Glutamatergic neuron (in vitro differentiated cells): ENCODE results near the gene ARHGAP6. TPM values are rescaled to one million over a fixed set of nuclear protein-coding genes. Genes with fewer than 3 reads are reported as not detected.

Source experiments
- DNase-seq: peaks from one replicate; pipeline ENCODE4 v3.0.0; 2022
- H3K27ac Mint-ChIP-seq: one replicate; pipeline ENCODE4 v1.8.0; 2020; ENCODE audit warnings: mild to moderate bottlenecking, mixed read lengths, inconsistent platforms; ENCODE audit not compliant: unreplicated experiment
- H3K27me3 Mint-ChIP-seq: one replicate; pipeline ENCODE4 v1.8.0; 2020; ENCODE audit warnings: mild to moderate bottlenecking, moderate library complexity, mixed read lengths, inconsistent platforms; ENCODE audit not compliant: unreplicated experiment
- H3K36me3 Mint-ChIP-seq: one replicate; pipeline ENCODE4 v1.8.0; 2020; ENCODE audit warnings: mild to moderate bottlenecking, mixed read lengths, inconsistent platforms; ENCODE audit not compliant: unreplicated experiment
- H3K4me1 Mint-ChIP-seq: one replicate; pipeline ENCODE4 v1.8.0; 2020; ENCODE audit warnings: mild to moderate bottlenecking, low read depth, mixed read lengths, inconsistent platforms; ENCODE audit not compliant: unreplicated experiment
- H3K4me3 Mint-ChIP-seq: one replicate; pipeline ENCODE4 v1.8.0; 2020; ENCODE audit warnings: mild to moderate bottlenecking, mixed read lengths, inconsistent platforms; ENCODE audit not compliant: unreplicated experiment
- H3K9me3 Mint-ChIP-seq: one replicate; pipeline ENCODE4 v1.8.0; 2020; ENCODE audit warnings: mild to moderate bottlenecking, moderate library complexity, mixed read lengths, inconsistent platforms; ENCODE audit not compliant: unreplicated experiment
- total RNA-seq: library from RNA; stranded (reverse); fragmentation: NEBNext Ultra II Directional; extraction: Animal tissue kit (Norgen Biotek cat#: 25700); gene quantifications from one replicate; pipeline ENCODE4 v1.2.1, GENCODE V29; 2021; ENCODE audit not compliant: unreplicated experiment
- TF ChIP-seq, protein P1 (sequence below): fragments of 200-600 bp; sonication (generic); IDR thresholded peaks from one replicate; pipeline ENCODE4 v1.5.0; 2021; ENCODE audit not compliant: partially characterized antibody, unreplicated experiment

The ARHGAP6 gene
- total RNA-seq, 1 donor from 2014 or later, result 3.6 TPM

DNA sequence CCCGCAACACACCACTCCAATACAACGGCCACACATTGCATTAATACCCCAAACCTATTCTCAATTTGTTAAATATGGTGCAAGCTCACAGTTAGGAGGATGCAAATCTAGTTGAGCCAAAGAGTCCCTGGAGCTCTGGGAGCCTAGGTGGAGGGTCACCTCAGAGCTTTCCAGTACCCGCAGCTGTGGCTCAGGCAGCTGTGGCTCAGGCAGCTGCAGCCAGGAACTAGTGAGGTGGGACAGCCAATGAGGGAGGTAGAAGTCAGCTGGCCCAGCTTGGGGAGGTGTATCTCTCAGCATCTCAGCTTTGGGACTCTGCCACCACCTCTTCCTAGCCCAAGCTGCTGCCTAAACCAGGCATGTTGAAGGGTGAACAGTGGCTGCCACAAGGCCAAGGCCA is 36.7 kb upstream of the ARHGAP6 start:
- no peaks in the 10 kb centered on the region for H3K27me3 Mint-ChIP-seq
- no peaks in the 10 kb centered on the region for H3K36me3 Mint-ChIP-seq
- TF ChIP-seq, protein P1, sequence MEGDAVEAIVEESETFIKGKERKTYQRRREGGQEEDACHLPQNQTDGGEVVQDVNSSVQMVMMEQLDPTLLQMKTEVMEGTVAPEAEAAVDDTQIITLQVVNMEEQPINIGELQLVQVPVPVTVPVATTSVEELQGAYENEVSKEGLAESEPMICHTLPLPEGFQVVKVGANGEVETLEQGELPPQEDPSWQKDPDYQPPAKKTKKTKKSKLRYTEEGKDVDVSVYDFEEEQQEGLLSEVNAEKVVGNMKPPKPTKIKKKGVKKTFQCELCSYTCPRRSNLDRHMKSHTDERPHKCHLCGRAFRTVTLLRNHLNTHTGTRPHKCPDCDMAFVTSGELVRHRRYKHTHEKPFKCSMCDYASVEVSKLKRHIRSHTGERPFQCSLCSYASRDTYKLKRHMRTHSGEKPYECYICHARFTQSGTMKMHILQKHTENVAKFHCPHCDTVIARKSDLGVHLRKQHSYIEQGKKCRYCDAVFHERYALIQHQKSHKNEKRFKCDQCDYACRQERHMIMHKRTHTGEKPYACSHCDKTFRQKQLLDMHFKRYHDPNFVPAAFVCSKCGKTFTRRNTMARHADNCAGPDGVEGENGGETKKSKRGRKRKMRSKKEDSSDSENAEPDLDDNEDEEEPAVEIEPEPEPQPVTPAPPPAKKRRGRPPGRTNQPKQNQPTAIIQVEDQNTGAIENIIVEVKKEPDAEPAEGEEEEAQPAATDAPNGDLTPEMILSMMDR, result no peak
- no peak overlapping the region for H3K4me3 Mint-ChIP-seq
- no peak overlapping the region for H3K27ac Mint-ChIP-seq
- H3K9me3 Mint-ChIP-seq, result no peaks in the 10 kb centered on the region
- H3K4me1 Mint-ChIP-seq, result no peaks in the 10 kb centered on the region
- DNase-seq, result no peak

DNA sequence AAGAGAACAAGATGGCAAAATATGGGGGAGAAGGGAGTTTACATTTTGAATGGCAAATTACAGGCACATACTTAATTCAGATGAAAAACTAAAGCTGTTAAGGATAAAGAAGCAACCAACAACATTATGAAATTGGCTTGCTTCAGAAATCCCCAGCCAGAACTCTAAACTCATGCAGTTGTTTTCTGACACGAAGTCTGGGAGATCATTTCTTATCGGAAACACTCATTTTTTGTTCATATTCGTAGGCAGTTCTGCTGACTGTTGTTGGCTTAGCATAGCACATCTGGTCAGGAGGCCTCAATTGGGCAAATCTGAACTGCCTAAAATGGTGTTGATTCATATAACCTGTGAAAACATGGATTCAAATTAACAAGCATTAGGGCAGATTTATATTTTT is 33.0 kb upstream of the ARHGAP6 start:
- no peaks in the 10 kb centered on the region for H3K9me3 Mint-ChIP-seq
- H3K27me3 Mint-ChIP-seq, result no peaks in the 10 kb centered on the region
- no peaks in the 10 kb centered on the region for H3K36me3 Mint-ChIP-seq
- H3K27ac Mint-ChIP-seq, result no peak overlapping the region
- no peak for DNase-seq
- H3K4me3 Mint-ChIP-seq, result no peak overlapping the region
- TF ChIP-seq, protein P1, result no peak
- H3K4me1 Mint-ChIP-seq, result no peaks in the 10 kb centered on the region

DNA sequence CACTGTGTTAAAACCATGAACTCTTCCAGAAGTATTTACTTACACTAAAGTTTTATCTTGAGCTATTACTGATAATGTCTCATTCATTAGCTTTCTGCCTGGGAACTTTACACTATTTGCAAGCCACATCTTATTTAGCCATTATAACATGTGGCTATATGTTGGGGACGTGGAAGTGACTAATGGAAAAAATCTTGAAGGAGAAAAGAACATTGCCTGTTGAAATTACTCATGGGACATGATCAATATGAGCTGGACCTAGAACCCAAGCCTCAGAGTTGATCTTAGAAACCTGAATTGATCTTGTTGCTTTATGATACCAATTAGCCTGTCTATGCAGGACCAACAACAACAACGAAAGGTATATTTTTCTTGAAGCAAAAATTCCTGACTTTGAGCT is 22.5 kb upstream of the ARHGAP6 start:
- Mint-ChIP-seq H3K27ac (no peak overlapping the region), H3K9me3 (no peaks in the 10 kb centered on the region), H3K4me3 (no peak overlapping the region), H3K4me1 (no peaks in the 10 kb centered on the region), H3K27me3 (peaks cover 1% of the 10 kb centered on the region), H3K36me3 (no peaks in the 10 kb centered on the region)
- no peak for DNase-seq
- TF ChIP-seq, protein P1, result no peak

DNA sequence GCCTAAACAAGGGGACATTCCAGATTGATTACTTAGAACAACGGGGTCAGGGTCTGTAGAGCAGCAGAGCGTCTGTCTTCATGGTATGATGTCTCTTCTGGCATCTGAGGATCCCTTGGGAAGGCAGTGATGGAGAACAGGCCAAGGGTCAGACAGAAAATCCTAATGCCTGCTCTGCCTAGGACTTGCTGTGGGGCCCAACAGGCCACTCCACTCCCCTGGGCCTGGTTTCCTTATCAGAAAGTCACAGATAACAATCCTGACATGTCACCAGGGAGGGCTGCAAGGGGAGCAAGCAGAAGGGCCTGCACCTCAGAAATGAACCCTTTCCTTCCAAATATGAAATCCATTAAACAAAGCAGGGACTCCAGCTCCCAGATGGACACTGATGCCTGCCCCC is 21.4 kb upstream of the ARHGAP6 start:
- TF ChIP-seq, protein P1, result no peak
- DNase-seq, result no peak
- Mint-ChIP-seq H3K4me3 (no peak overlapping the region), H3K36me3 (no peaks in the 10 kb centered on the region), H3K4me1 (no peaks in the 10 kb centered on the region), H3K27me3 (peaks cover 1% of the 10 kb centered on the region), H3K27ac (no peak overlapping the region), H3K9me3 (no peaks in the 10 kb centered on the region)

DNA sequence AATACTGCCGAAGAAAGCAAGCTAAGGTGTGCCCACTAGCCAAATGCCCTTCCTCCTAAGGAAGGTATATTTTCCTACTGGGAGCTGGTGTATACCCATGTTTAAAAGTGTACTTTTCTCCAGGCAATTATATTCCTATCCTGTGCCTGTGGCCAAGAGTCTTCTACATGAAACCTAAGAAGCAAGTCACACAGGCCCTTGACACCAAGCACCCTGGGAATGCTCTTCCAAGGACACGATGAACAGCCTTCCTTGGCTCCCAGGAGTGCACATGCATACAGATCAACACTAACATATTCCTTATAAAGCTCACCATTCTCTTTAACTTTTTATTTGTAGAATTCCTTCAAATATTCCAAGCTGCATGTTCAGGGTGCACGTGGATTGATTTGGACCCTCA is 17.3 kb upstream of the ARHGAP6 start:
- DNase-seq, result no peak
- Mint-ChIP-seq H3K36me3 (no peaks in the 10 kb centered on the region), H3K4me3 (no peak overlapping the region), H3K27ac (no peak overlapping the region), H3K9me3 (no peaks in the 10 kb centered on the region), H3K4me1 (no peaks in the 10 kb centered on the region), H3K27me3 (no peaks in the 10 kb centered on the region)
- TF ChIP-seq, protein P1, result no peak
